GM13977 (cell line): Measurements from ENCODE around the gene FYB2.

Experiments
- DNase-seq: peaks from one replicate; pipeline ENCODE4 v3.0.0; 2012; ENCODE audit warnings: low spot score
- CTCF ChIP-seq: IDR thresholded peaks from 2 replicates; pipeline ENCODE4 v1.5.1; 2012; ENCODE audit warnings: mild to moderate bottlenecking, control low read depth; ENCODE audit not compliant: insufficient read depth; ENCODE audit errors: extremely low read depth, missing control alignments
- in situ Hi-C: fragments of 300-500 bp; cut with MboI; formaldehyde crosslinking; loops from one replicate; pipeline ENCODE4 v1.12.0; 2022; ENCODE audit warnings: low sequenced_read_pairs, low pct_unique_long_range_greater_than_20kb, mixed read lengths, inconsistent platforms; ENCODE audit not compliant: unreplicated experiment

Gene FYB2

GRCh38 chr1:56803561-56804156 is 15.5 kb downstream of the FYB2 start:
- in situ Hi-C loops = no loop called here
- TF ChIP-seq CTCF = peak; percentile 45
- DNase-seq = no peak

- in situ Hi-C loops = no loop called here
- no peak for TF ChIP-seq CTCF
- no peak for DNase-seq
These were observed 19.4 kb downstream of the FYB2 start for GRCh38 chr1:56799605-56800400.

- in situ Hi-C loops = no loop called here
- no peak for DNase-seq
- TF ChIP-seq CTCF = no peak
These were observed 21.1 kb downstream of the FYB2 start for GRCh38 chr1:56798053-56798471.

- no peak for DNase-seq
- in situ Hi-C loops = no loop called here
- no peak for TF ChIP-seq CTCF
These were observed 22.0 kb downstream of the FYB2 start for GRCh38 chr1:56797065-56797685.

- no peak for TF ChIP-seq CTCF
- in situ Hi-C loops = no loop called here
- DNase-seq = no peak
These were observed 23.3 kb downstream of the FYB2 start for GRCh38 chr1:56795870-56796269.

- no peak for DNase-seq
- no peak for TF ChIP-seq CTCF
- in situ Hi-C loops = no loop called here
These were observed 29.2 kb downstream of the FYB2 start for GRCh38 chr1:56790036-56790435.
